ENCODE results near the gene NKAP.
"Not testable (repeated sequence)": the region's sequence is repeated elsewhere in the genome, so short reads cannot be mapped to it uniquely, and the experiment has no call there.

The NKAP gene

DNA sequence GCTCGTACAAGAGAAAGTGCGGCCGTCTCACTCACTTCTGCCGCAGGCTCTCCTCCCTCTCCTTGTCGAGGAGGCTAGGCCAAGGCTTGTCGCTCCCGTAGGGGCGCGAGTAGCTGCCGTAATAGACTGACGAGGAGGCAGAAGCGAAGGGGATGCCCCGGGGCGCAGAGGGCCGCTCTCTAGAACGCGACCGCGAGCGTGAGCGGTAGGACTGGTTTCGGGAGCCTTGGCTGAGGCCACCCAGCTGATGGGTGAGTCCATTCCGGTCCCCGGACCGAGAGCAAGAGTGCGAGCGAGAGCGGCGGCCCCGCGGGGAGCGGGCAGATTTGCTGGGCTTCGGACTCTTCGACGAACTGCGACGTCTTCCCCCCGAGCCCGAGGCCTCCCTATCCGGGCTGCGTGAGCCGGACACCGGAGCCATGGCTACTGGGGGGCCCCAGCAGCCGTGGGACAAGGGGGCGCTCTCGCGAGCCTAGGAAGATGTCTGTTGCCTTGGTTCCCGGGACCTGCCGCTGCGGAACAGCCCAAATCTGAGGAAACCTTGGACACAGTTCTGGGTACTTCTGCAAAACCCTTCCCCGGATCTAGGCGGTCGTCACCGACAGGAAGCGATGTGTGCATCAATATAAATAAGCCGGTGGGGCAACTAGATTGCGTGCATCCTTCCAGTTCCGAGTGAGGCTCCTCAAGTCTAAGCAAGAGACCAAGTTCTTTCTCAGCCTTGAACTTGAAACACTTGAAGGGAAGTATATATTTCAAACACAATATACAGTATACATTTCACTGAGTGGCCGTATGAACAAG lies at the start of gene NKAP:
Gene NKAP (minus strand): TSS at position 567 of the 804 bp plus-strand sequence. CDS start 146 bp downstream, at position 421.
- DNase-seq: peak; percentile 73 to 75

DNA sequence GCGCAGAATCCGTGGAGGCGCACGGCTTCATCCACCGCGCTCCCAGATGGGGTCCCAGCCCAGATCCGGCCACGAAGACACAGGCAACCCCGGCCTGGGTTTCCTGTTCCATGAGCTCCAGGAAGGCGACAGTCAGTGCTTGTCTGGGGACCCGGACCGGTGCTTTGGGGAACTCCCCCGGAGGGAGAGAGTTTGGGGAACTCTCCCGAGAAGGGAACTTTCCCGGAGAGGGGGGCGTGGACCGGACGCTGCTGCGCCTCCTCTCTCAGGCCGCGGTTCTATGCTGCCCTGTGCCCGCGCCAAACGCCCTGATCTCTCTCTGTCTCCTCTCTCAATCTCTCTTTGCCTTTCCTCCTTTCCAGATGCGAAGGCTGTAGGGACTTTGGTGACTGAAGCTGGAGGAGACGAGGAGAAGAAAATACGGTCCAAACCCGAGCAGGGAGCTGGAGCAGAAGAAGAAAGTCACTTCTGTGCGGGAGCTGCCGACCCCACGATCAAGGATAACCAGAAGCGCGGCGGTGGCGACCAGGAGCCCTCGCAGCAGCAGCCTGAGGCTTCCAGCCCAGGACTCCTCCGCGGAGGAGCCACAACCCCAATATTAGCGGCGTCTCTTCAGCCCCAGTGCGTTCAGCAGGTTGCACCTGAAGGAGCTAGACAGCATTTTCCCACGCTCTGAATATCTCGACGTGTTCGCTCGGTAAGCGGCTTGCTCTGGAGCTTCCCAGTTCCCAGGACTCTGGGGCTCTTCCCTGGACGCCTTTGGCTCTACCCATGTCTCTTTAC lies 47.6 kb upstream of the NKAP start:
- no peak for DNase-seq

DNA sequence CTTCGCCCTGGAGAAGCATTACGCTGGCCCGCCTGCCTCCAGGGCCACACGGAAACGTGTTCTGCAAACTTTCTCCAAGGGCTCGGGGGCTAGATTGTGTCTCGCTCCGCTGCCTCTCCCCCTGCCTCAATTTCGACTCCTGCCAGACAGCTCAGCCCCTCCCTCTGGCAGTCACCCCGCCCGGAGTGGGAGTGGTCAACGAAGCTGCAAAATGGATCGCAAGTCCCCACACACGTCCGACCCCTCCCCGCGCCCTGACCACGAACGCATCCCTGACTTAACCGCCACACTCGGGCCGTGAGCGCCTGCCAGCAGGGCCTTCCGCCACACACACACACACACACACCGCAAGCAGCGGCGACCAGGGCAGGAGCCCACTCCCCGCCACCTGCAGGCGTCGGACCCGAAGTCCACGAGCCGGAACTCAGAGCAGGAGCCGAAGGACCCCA lies 47.0 kb upstream of the NKAP start:
- DNase-seq: no peak

DNA sequence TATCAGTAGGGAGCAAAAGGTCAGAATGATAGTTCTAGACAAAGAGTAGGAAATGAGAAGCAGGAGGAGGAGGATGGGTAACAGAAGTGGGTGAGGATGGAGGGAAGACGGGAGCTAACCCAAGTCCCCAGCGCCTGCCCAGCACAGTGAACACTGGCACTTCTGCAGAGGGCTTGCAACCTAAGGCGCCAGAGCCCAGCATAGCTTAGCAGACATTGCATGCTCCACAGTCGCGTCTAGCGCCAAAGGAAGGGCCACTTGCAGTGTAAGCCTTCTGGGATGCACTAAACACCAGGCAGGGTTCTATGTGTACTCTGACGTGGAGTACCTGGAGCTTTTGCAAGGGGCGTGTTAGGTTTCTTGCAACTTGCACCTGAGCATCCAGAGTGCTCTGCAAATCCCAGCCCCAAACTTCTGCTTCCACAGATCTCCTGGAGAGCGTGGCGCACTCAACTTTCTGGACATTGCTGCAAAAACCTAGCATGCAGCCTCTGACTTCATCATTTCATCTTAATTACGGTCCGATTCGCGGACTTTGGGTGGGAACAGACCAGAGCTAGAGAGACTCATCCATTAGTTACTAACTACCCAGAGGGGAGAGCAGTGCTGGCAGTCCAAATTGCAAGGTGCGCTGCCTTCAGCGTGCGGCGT lies 46.5 kb upstream of the NKAP start:
- DNase-seq: no peak

DNA sequence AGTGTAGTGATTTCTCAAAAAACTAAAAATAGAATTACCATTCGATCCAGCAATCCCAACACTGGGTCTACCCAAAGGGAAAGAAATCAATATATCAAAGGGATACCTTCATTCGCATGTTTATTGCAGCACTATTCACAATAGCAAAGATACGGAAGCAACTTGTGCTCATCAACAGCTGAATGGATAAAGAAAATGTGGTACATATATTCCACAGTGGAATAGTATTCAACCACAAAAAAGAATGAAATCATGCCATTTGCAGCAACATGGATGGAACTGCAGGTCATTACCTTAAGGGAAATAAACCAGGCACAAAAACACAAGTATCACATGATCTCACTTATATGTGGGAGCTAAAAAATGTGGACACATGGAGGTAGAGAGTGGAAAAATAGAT lies 42.7 kb upstream of the NKAP start:
- no peak for DNase-seq

DNA sequence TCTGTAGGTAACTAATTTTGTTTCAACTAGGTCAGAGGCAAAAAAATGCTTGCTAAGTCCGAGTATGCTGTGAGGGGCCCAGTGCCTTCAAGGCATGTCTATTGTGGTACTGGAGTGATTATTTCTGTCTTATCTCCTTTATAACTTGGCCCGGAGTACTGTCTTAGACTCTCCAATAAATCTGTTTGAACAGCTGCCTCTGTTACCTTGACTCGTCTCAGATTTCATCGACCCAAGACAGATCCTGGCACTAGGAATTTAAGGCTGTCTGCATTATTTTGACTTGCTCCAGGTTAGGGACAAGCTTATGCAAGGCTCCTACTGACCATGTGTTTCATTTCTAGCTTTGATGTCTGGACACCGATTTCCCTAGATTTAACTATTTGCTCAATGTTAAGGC lies 41.1 kb upstream of the NKAP start:
- DNase-seq: no peak

DNA sequence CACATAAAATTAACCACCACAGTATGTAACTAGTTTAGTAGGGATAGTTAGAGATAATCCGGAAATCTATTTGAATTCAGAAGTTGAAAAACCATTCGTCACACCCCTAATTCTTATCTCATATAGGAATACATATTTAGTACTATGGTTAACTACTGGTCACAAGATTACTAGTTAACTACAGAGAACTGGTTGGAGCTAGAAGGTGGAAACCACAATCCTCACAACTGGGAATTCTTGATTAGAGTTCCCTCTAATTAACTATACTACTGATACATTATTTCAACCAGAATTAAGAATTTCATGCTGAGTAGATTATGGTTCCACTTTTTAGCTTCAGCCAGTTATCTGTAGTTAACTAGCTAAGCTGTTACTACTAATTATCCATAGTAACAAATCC lies 39.9 kb upstream of the NKAP start:
- no peak for DNase-seq

DNA sequence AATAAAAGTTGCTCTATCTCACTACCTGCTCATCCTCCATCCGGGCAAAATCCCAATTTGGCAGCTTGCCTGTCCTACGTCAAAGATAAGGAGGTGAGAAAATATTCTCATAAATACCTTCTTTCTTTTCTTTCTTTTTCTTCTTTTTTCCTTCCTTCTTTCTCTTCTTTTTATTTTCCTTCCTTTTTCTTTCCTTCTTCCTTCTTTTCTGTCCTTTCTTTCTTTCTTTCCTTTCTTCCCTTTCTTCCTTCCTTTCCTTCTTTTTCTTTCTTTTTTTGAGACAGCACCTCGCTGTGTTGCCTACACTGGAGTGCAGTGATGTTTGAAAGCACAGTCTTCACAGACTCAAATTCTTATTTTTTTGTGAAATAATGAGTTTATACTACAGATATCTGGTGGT lies 38.6 kb upstream of the NKAP start:
- no peak for DNase-seq

DNA sequence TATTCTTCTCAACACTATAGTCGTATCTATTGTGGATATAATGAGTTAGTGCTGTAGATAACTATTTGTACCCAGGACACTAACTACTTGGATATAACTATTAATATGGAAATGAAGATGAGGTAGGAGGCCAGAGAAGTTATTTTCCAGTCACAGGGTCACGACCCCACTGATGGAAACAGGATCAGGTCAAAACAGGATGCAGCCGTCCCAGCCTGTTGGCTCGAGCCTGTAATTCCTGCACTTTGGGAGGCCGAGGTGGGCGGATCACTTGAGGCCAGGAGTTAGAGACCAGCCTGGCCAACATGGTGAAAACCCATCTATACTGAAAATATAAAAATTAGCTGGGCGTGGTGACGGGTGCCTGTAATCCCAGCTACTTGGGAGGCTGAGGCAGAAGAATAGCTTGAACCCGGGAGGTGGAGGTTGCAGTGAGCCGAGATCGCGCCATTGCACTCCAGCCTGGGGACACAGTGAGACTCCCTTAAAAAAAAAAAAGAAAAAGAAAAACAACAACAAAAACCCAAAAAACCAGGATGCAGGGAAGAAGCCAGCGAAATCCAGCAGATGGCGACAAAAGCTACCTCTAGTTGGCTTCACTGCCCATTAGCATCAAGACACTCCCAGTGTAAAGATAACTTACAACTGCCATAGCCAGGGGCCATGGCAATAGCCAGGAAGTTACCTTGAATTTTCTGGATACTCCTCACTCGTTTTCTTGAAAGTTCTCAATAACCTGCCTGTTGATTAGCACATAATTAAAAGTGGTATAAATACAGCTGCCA lies 37.9 kb upstream of the NKAP start:
- DNase-seq: no peak

DNA sequence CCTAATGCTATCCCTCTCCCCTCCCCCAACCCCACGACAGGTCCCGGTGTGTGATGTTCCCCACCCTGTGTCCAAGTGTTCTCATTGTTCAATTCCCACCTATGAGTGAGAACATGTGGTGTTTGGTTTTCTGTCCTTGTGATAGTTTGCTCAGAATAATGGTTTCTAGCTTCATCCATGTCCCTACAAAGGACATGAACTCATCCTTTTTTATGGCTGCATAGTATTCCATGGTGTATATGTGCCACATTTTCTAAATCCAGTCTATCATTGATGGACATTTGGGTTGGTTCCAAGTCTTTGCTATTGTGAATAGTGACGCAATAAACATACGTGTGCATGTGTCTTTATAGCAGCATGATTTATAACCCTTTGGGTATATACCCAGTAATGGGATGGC lies 33.6 kb upstream of the NKAP start:
- DNase-seq: not testable (repeated sequence)

DNA sequence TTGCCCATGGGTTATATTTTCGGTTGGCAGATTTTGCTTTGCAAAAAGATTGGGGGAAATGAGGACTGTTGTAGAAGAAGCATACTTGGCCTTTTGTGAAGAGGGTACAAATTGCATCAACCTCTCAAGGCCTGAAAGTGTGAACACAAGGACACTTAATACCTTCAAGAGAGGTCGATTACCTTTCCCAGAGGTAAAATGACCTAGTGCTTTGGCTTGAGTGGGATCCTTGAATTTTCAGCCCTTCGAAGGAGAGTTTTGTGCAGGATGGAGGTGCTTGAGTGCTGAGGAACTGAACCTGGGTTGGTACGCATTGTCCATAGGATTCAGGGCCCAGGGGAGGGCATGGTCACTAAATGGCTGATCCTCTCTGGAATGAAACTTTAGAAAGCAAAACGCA lies 27.6 kb upstream of the NKAP start:
- DNase-seq: no peak

DNA sequence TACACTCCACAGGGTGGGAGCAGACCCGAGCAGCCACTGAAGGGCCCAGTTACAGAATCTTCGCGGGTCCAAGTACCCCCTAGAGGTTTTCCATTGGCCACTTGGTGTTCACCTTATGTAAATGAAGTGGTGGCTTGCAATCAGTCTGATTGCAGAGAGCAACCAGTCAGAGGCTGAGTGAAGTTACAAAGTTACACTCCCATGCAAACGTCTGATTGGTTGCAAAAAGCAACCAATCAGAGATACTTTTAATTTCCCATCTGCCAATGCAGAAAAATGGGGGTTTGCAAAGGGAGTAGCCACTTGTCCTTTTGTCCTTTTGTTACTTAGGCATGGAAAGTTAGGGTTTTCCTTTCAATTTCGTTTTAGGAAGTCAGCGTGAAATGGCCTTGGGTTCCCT lies 27.0 kb upstream of the NKAP start:
- no peak for DNase-seq

DNA sequence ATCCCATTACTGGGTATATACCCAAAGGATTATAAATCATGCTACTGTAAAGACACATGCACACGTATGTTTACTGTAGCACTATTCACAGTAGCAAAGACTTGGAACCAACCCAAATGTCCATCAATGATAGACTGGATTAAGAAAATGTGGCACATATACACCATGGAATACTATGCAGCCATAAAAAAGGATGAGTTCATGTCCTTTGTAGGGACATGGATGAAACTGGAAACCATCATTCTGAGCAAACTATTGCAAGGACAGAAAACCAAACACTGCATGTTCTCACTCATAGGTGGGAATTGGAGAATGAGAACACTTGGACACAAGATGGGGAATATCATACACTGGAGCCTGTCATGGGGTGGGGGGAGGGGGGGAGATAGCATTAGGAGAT lies 23.3 kb upstream of the NKAP start:
- not testable (repeated sequence) for DNase-seq

DNA sequence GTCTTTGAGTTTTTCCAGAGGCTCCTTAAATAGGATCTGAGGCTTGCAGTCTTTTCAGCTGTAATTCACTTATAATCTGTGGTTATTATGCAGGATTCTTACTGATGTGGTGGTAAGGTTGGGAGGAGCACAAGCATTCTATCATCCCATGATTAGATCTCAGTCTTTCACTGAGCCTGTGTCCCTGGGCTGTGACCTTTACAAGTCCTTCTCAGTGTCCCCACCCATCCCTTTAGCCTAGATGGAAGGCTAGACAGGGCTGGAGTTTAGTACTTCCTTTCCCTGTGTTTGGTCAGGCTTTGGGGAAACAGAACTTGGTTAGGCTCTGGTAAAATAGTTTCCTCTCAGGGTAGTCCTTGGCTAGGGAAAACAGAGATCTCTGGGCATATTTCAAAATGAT lies 17.1 kb upstream of the NKAP start:
- DNase-seq: no peak

DNA sequence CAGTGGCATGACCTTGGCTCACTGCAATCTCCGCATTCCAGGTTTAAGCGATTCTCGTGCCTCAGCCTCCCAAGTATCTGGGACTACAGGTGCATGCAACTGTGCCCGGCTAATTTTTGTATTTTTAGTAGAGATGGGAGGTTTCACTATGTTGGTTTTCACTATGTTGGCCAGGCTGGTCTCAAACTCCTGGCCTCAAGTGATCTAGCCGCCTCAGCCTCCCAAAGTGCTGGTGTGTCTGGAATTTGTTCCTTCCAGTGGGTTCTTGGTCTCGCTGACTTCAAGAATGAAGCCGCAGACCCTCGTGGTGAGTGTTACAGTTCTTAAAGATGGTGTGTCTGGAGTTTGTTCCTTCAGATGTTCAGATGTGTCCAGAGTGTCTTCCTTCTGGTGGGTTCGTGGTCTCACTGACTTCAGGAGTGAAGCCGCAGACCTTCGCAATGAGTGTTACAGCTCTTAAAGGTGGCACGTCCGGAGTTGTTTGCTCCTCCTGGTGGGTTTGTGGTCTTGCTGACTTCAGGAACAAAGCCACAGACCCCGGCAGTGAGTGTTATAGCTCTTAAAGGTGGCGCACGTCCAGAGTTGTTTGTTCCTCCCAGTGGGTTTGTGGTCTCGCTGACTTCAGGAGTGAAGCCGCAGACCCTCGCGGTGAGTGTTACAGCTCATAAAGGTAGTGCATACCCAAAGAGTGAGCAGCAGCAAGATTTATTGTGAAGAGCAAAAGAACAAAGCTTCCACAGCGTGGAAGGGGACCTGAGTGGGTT lies 12.4 kb upstream of the NKAP start:
- DNase-seq: not testable (repeated sequence)

DNA sequence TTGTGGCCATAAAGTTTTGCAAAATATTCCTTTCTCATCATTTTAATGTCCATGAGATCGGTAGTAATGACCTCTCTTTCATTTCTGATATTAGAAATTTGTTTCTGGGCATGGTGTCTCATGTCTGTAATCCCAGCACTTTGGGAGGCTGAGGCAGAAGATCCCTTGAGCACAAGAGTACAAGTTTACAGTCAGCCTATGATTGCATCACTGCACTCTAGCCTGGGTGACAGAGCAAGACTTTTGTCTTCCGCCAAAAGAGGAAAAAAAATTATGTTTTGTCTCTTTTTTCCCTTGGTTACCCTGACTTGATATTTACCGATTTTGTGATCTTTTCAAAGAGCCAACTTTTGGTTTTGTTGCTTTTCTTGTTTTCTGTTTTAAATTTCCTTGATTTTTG lies 10.8 kb upstream of the NKAP start:
- DNase-seq: no peak

DNA sequence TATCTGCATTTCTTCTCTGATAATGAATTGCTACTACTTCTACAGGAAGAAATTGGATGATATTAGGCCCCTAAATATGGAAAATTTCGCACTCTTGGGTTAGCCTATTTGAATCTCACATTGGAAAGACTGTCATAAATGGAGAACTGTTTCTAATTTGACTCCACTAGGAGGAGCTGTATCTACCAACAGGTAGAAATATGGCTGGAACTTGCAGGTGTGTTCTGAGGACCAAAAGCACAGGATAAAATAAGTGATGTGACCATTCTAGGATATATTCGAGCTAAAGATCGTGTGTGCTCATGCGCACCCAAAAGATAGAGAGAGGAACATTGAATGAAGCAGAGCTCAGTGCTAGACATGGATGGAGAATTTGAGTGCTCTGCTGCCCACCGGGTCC lies 4.8 kb upstream of the NKAP start:
- no peak for DNase-seq

DNA sequence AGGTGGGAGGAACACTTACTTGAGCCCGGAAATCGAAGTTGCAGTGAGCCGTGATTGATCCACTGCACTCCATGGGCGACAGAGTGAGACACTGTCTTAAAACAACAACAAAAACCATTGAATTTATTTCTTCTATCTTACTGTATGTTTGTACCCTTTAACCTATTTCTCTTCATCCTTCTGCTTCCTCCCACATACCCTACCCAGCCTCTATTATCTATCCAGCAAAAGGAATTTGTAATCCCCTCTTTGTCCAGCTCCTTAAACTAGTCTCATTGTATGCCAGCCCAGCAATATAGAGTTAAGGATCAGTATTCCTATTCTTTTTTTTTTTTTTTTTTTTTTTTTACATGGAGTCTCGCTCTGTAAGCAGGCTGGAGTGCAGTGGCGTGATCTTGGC lies 1.9 kb upstream of the NKAP start:
- DNase-seq: no peak

DNA sequence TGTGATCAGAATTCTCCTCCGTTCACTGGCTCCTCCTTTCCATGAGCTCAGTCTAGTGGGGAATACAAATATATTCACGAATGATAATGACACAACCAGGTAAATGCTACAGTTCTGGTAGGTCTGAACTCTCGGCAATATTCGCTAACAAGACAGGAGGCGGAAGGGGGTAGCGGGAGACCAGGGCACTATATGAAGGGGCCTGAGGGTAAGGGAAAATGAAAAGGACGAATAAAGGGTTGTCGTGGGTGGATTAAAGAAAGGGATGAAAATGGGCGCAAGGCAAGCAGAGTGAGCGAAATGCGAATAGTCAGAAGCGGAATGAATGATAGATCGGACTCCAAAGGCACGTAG lies 743 bp downstream of the NKAP start:
- DNase-seq: no peak

DNA sequence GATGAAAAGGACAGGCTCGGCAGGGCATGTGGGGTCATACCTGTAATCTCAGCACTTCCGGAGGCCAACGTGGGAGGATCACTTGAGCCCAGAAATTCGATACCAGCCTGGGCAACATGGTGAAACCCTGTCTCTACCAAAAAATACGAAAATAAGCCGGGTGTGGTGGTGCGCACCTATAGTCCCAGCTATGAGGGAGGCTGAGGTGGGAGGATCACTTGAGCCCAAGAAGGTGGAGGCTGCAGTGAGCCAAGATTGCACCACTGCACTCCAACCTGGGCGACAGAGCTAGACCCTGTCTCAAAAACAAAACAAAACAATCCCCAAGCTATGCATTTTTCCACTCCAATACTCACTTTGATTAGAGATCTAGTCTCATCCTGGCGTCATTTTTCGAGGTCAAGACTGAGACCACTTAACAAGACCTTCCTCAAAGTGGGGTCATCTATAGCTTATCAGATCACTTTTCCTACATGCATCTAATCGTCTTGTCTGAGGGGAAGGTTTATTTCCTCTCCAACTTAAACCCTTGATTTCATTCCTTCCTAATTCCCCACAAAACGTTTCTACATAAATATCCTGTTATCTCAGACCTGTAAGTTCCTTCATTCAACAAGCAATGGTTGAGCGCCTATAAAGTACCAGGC lies 1.3 kb downstream of the NKAP start:
- no peak for DNase-seq

DNA sequence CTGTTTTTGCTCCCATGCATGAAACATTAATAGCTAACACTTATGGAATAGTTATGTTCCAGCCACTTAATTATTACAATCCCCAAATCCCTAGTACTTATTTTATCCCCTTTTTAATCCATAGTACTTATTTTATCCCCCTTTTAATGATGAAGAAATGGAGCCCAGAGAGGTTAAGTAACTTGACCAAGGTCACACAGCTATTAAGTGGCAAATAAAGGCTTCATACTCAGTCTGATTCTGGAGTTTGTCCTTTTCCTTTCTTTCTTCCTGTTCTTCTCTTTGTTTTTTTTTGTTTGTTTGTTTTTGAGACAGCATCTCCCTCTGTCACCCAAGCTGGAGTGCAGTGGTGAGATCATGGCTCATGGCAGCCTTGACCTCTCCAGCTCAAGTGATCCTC lies 2.2 kb downstream of the NKAP start:
- no peak for DNase-seq
